Parathyroid adenoma (tissue), 2 donors: Measurements from ENCODE around the gene LRP1B.

Experiments used
- H2AFZ ChIP-seq: fragments of 300-600 bp; sonication (generic); one replicate; pipeline ENCODE4 v1.7.0; 2017; ENCODE audit warnings: antibody characterized with exemption, mild to moderate bottlenecking
- H3K27ac ChIP-seq: fragments of 300-600 bp; sonication (generic); one replicate; pipeline ENCODE4 v1.7.0; 2017
- H3K27me3 ChIP-seq: fragments of 300-600 bp; sonication (generic); one replicate; pipeline ENCODE4 v1.7.0; 2017; ENCODE audit warnings: low read length; ENCODE audit not compliant: control insufficient read depth, insufficient read depth
- H3K36me3 ChIP-seq: fragments of 300-600 bp; sonication (generic); one replicate; pipeline ENCODE4 v1.7.0; 2017; ENCODE audit warnings: low read length; ENCODE audit not compliant: control insufficient read depth, insufficient read depth
- H3K4me1 ChIP-seq: fragments of 300-600 bp; sonication (generic); one replicate; pipeline ENCODE4 v1.7.0; 2017; ENCODE audit warnings: control low read depth
- H3K4me2 ChIP-seq: fragments of 300-600 bp; sonication (generic); one replicate; pipeline ENCODE4 v1.7.0; 2017; ENCODE audit warnings: low read length
- H3K4me3 ChIP-seq: fragments of 300-600 bp; sonication (generic); one replicate; pipeline ENCODE4 v1.7.0; 2017; ENCODE audit warnings: low read depth, low read length
- H3K79me2 ChIP-seq: fragments of 300-600 bp; sonication (generic); one replicate; pipeline ENCODE4 v1.7.0; 2017; ENCODE audit warnings: control low read depth
- H3K9ac ChIP-seq: fragments of 300-600 bp; sonication (generic); one replicate; pipeline ENCODE4 v1.7.0; 2017; ENCODE audit warnings: mild to moderate bottlenecking
- H3K9me3 ChIP-seq: fragments of 300-600 bp; sonication (generic); one replicate; pipeline ENCODE4 v1.7.0; 2017; ENCODE audit warnings: low read length; ENCODE audit not compliant: control insufficient read depth
- TF ChIP-seq, protein P1 (sequence below): fragments of 300-600 bp; sonication (generic); IDR thresholded peaks from one replicate; pipeline ENCODE4 v1.7.0; 2017; ENCODE audit warnings: antibody characterized with exemption, mild to moderate bottlenecking
- donor health status: primary hyperparathyroidism.

Gene LRP1B

DNA sequence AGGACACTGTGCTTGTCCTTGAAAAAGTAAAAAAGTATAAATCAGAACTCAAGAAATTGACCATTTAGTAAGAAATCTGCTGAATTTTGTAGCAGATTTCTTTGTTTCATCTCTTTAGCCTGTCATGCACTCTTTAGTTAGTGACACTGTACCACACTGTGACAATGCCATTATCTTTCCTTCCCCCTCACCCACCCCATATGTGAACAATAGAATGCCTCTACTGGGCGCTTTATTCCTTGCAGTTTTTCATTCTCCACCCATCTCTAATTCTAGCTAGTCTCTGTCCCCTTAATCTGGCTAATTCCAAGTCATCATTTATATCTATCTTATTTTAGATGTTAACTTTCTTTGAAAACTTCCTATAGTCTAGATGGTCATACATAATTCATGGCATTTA lies 241.0 kb downstream of the LRP1B start:
- H3K27me3 ChIP-seq = no peaks in the 10 kb centered on the region
- H3K9ac ChIP-seq = no peak overlapping the region
- no peak overlapping the region for H3K4me3 ChIP-seq
- no peaks in the 10 kb centered on the region for H3K4me1 ChIP-seq
- TF ChIP-seq, protein P1, sequence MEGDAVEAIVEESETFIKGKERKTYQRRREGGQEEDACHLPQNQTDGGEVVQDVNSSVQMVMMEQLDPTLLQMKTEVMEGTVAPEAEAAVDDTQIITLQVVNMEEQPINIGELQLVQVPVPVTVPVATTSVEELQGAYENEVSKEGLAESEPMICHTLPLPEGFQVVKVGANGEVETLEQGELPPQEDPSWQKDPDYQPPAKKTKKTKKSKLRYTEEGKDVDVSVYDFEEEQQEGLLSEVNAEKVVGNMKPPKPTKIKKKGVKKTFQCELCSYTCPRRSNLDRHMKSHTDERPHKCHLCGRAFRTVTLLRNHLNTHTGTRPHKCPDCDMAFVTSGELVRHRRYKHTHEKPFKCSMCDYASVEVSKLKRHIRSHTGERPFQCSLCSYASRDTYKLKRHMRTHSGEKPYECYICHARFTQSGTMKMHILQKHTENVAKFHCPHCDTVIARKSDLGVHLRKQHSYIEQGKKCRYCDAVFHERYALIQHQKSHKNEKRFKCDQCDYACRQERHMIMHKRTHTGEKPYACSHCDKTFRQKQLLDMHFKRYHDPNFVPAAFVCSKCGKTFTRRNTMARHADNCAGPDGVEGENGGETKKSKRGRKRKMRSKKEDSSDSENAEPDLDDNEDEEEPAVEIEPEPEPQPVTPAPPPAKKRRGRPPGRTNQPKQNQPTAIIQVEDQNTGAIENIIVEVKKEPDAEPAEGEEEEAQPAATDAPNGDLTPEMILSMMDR = no peak
- H3K4me2 ChIP-seq = no peak overlapping the region
- no peak overlapping the region for H2AFZ ChIP-seq
- H3K27ac ChIP-seq = no peak overlapping the region
- no peaks in the 10 kb centered on the region for H3K9me3 ChIP-seq
- H3K36me3 ChIP-seq = no peaks in the 10 kb centered on the region
- no peaks in the 10 kb centered on the region for H3K79me2 ChIP-seq

DNA sequence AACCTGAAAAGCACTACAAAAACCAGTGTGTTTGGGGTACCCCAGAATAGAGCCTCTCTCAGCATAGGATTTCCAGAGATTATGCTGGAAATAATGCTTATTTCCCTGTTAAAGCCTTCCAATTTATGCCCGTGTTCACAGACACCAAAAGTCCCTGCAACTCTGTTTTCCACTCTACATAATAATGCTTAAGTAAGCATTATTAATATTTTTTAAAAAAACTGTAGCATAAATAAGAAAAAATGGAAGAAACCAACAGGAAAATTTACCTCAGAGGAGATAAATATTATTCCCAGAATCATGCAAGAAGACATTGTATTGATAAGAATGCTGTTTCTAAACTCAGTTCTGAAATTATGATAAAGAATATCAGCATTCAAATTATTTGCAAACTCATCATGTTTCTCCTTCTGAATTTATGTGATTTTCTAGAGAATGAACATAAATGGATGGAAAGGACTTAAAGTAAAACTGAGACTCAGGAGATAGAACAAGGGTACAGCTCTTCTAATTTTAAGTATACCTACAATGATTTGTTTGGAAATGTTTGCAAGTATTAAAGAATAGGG lies 241.7 kb downstream of the LRP1B start:
- H3K79me2 ChIP-seq = no peaks in the 10 kb centered on the region
- H3K9ac ChIP-seq = no peak overlapping the region
- no peak overlapping the region for H3K4me3 ChIP-seq
- no peaks in the 10 kb centered on the region for H3K36me3 ChIP-seq
- H3K4me1 ChIP-seq = no peaks in the 10 kb centered on the region
- no peak overlapping the region for H3K27ac ChIP-seq
- TF ChIP-seq, protein P1 = no peak
- no peak overlapping the region for H2AFZ ChIP-seq
- H3K4me2 ChIP-seq = no peak overlapping the region
- no peaks in the 10 kb centered on the region for H3K9me3 ChIP-seq
- H3K27me3 ChIP-seq = no peaks in the 10 kb centered on the region

DNA sequence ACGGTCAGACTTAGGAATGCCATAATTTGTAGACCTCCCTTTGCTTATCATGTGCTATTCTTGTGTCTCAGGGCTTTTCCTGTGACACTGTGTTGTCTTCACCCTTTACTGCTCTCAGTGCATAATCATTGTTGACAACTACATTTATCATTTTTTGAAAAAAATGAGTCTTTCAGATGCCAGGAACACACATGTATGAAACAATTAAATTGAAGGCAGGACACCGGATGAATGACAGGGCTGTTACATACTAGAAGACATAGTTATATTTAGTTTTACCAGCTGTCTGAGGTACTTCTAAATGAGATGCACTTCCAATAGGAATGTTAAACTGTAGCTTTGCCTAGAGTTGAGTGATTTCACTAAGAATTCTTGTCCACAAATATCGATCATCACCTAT lies 243.5 kb downstream of the LRP1B start:
- no peak overlapping the region for H3K4me3 ChIP-seq
- H3K79me2 ChIP-seq = no peaks in the 10 kb centered on the region
- H2AFZ ChIP-seq = no peak overlapping the region
- H3K27me3 ChIP-seq = no peaks in the 10 kb centered on the region
- no peak overlapping the region for H3K9ac ChIP-seq
- no peak overlapping the region for H3K4me2 ChIP-seq
- TF ChIP-seq, protein P1 = no peak
- no peaks in the 10 kb centered on the region for H3K9me3 ChIP-seq
- no peak overlapping the region for H3K27ac ChIP-seq
- no peaks in the 10 kb centered on the region for H3K4me1 ChIP-seq
- no peaks in the 10 kb centered on the region for H3K36me3 ChIP-seq

DNA sequence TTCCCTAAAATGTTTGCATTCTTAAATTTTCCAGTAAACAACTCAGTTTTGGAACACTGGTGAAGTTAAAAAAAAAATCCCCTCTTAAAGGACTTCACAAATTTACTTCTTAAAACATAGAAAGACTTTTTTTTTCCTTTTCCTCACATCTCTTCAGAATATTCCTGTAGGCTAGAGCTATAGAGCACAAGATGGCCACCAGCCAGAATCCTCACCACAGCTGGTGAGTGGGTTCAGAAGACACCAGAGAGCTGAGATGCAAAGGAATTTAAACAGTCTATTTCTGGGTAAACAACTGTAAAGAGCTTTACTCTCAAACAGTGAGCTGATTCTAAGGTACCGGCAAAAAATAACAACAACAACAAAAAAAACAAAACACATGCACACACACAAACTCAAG lies 252.8 kb downstream of the LRP1B start:
- no peaks in the 10 kb centered on the region for H3K36me3 ChIP-seq
- no peak overlapping the region for H3K4me2 ChIP-seq
- no peaks in the 10 kb centered on the region for H3K79me2 ChIP-seq
- H3K4me3 ChIP-seq = no peak overlapping the region
- no peak overlapping the region for H3K9ac ChIP-seq
- H3K9me3 ChIP-seq = no peaks in the 10 kb centered on the region
- no peaks in the 10 kb centered on the region for H3K27me3 ChIP-seq
- H3K4me1 ChIP-seq = no peaks in the 10 kb centered on the region
- no peak overlapping the region for H3K27ac ChIP-seq
- no peak overlapping the region for H2AFZ ChIP-seq
- TF ChIP-seq, protein P1 = no peak

DNA sequence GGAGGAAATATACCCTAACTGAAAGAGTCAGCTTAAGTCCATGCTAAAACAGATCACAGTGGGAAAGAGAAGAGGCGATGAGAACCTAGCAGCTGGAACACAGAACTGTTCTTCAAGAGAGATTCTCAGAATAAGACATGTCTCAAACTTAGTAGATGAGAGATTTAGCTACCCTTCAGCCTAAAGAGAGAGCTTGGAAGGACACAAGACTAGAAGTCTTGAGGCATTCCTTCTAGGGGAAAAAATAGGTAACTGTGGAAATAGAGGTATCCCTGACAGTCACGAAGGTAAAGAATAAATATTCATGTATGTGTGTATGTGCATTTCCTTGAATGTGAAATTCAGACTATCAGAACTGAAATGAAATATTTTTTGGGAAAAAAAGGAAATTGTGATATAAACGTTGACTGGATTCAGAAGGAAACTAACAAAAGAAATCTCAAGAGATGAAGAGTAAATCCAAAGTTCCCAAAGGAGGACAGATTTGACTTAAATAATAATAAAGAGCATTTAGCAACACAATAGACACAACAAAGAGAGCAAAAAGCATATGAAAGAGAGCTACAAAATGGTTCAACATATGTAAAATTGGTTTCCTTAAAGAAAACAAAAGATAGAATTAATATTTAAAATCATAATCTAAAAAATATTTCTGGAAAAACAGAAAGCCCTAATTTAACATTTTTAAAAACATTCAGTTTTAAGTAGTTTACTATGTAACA lies 258.7 kb downstream of the LRP1B start:
- H3K4me3 ChIP-seq = no peak overlapping the region
- no peaks in the 10 kb centered on the region for H3K27me3 ChIP-seq
- H2AFZ ChIP-seq = no peak overlapping the region
- no peak overlapping the region for H3K4me2 ChIP-seq
- TF ChIP-seq, protein P1 = no peak
- H3K9me3 ChIP-seq = no peaks in the 10 kb centered on the region
- H3K4me1 ChIP-seq = no peaks in the 10 kb centered on the region
- H3K9ac ChIP-seq = no peak overlapping the region
- H3K36me3 ChIP-seq = no peaks in the 10 kb centered on the region
- H3K27ac ChIP-seq = no peak overlapping the region
- H3K79me2 ChIP-seq = no peaks in the 10 kb centered on the region
